ENCODE results near the gene ADSS1. TPM values are rescaled to one million over a fixed set of nuclear protein-coding genes. Genes with fewer than 3 reads are reported as not detected.

Gene ADSS1
- total and polyA plus RNA-seq, 4 donors, result 1.8 to 18.8 (median 12.2) TPM

DNA sequence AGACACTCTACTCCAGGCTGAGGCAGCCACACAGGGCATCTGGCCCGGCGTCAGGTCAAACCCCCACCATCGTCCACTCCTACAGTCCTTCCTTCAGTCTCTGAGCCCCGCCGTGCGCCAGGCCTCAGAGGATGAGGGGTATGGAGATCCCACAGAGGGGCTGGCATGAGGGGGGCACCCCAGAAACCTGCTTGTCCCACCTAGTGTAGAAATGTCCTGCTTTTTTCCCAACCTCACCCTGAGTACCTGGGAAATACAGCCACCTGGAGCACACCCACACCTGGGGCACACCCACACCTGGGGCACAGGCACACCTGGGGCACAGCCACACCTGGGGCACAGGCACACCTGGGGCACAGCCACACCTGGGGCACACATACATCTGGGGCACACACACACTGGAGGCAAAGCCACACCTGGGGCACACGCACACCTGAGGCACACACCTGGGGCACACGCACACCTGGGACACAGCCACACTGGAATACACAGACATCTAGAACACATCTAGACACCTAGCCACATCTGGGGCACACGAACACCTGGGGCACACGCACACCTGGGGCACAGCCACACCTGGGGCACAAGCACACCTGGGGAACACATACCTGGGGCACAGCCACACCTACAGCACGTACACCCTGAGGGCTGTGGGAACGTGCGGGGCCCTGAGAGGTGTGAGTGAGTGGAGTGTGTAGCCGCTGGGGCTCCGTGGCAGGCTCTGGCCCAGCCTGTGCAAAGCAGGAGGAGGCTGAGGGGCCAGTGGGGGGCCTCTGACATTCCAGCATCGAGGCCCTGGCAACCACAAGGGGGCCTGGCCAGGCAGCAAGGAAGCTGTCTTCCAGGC is 53.2 kb downstream of the ADSS1 start:
- Histone ChIP-seq H3K27me3 (ENCODE audit: control insufficient read depth in 4 of 4, insufficient read depth in 4 of 4, low read length in 3 of 4) (no peaks in the 10 kb centered on the region), H3K27ac (ENCODE audit: low read depth in 1 of 2, low read length in 2 of 2) (no peak overlapping the region), H3K4me1 (ENCODE audit: control insufficient read depth in 4 of 4, insufficient read depth in 4 of 4, low read length in 3 of 4) (no peaks in the 10 kb centered on the region), H3K4me3 (ENCODE audit: low read depth in 1 of 3, low read length in 3 of 3) (no peak overlapping the region), H3K9me3 (ENCODE audit: control insufficient read depth in 4 of 4, low read length in 3 of 4) (no peaks in the 10 kb centered on the region), H3K36me3 (ENCODE audit: control insufficient read depth in 4 of 4, insufficient read depth in 3 of 4, low read depth in 1 of 4, low read length in 3 of 4) (peaks cover 7 to 60% (median 23%) of the 10 kb centered on the region in 4 donors), H3K9ac (ENCODE audit: low read depth in 1 of 2, low read length in 2 of 2) (no peak overlapping the region)
- TF ChIP-seq HNF4A (conservative IDR thresholded peaks at IDR 0.05) (no peak), HNF4G (IDR thresholded peaks at IDR 0.05) (no peak), FOXA2 (IDR thresholded peaks at IDR 0.05) (no peak), NR2F2 (IDR thresholded peaks at IDR 0.05) (no peak), FOXA1 (IDR thresholded peaks at IDR 0.05) (no peak), RXRA (IDR thresholded peaks at IDR 0.05) (no peak), RAD21 (IDR thresholded peaks at IDR 0.05) (no peak), EGR1 (IDR thresholded peaks at IDR 0.05; ENCODE audit: low read depth in 2 of 2) (no peak), TAF1 (conservative IDR thresholded peaks at IDR 0.05) (no peak), YY1 (IDR thresholded peaks at IDR 0.05) (no peak), SP1 (IDR thresholded peaks at IDR 0.05) (no peak), GABPA (IDR thresholded peaks at IDR 0.05 in 1 of 2, conservative IDR thresholded peaks at IDR 0.05 in 1 of 2) (no peak), JUND (IDR thresholded peaks at IDR 0.05) (no peak)
- TF ChIP-seq, protein P1, sequence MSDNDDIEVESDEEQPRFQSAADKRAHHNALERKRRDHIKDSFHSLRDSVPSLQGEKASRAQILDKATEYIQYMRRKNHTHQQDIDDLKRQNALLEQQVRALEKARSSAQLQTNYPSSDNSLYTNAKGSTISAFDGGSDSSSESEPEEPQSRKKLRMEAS (IDR thresholded peaks at IDR 0.05), result no peak
- TF ChIP-seq, protein P2, sequence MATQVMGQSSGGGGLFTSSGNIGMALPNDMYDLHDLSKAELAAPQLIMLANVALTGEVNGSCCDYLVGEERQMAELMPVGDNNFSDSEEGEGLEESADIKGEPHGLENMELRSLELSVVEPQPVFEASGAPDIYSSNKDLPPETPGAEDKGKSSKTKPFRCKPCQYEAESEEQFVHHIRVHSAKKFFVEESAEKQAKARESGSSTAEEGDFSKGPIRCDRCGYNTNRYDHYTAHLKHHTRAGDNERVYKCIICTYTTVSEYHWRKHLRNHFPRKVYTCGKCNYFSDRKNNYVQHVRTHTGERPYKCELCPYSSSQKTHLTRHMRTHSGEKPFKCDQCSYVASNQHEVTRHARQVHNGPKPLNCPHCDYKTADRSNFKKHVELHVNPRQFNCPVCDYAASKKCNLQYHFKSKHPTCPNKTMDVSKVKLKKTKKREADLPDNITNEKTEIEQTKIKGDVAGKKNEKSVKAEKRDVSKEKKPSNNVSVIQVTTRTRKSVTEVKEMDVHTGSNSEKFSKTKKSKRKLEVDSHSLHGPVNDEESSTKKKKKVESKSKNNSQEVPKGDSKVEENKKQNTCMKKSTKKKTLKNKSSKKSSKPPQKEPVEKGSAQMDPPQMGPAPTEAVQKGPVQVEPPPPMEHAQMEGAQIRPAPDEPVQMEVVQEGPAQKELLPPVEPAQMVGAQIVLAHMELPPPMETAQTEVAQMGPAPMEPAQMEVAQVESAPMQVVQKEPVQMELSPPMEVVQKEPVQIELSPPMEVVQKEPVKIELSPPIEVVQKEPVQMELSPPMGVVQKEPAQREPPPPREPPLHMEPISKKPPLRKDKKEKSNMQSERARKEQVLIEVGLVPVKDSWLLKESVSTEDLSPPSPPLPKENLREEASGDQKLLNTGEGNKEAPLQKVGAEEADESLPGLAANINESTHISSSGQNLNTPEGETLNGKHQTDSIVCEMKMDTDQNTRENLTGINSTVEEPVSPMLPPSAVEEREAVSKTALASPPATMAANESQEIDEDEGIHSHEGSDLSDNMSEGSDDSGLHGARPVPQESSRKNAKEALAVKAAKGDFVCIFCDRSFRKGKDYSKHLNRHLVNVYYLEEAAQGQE (IDR thresholded peaks at IDR 0.05), result no peak
- TF ChIP-seq, protein P3, sequence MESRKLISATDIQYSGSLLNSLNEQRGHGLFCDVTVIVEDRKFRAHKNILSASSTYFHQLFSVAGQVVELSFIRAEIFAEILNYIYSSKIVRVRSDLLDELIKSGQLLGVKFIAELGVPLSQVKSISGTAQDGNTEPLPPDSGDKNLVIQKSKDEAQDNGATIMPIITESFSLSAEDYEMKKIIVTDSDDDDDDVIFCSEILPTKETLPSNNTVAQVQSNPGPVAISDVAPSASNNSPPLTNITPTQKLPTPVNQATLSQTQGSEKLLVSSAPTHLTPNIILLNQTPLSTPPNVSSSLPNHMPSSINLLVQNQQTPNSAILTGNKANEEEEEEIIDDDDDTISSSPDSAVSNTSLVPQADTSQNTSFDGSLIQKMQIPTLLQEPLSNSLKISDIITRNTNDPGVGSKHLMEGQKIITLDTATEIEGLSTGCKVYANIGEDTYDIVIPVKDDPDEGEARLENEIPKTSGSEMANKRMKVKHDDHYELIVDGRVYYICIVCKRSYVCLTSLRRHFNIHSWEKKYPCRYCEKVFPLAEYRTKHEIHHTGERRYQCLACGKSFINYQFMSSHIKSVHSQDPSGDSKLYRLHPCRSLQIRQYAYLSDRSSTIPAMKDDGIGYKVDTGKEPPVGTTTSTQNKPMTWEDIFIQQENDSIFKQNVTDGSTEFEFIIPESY (IDR thresholded peaks at IDR 0.05), result no peak
- TF ChIP-seq, protein P4, sequence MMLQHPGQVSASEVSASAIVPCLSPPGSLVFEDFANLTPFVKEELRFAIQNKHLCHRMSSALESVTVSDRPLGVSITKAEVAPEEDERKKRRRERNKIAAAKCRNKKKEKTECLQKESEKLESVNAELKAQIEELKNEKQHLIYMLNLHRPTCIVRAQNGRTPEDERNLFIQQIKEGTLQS (IDR thresholded peaks at IDR 0.05), result no peak
- TF ChIP-seq, protein P5, sequence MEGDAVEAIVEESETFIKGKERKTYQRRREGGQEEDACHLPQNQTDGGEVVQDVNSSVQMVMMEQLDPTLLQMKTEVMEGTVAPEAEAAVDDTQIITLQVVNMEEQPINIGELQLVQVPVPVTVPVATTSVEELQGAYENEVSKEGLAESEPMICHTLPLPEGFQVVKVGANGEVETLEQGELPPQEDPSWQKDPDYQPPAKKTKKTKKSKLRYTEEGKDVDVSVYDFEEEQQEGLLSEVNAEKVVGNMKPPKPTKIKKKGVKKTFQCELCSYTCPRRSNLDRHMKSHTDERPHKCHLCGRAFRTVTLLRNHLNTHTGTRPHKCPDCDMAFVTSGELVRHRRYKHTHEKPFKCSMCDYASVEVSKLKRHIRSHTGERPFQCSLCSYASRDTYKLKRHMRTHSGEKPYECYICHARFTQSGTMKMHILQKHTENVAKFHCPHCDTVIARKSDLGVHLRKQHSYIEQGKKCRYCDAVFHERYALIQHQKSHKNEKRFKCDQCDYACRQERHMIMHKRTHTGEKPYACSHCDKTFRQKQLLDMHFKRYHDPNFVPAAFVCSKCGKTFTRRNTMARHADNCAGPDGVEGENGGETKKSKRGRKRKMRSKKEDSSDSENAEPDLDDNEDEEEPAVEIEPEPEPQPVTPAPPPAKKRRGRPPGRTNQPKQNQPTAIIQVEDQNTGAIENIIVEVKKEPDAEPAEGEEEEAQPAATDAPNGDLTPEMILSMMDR (IDR thresholded peaks at IDR 0.05; ENCODE audit: low read depth, low read length, missing input control), result no peak
- WGBS, result 92% methylated on average over 16 of the region's 16 CpGs
- DNase-seq (ENCODE audit: low spot score), result no peak
